Body of pancreas (tissue), 4 donors: Measurements from ENCODE around the gene ATXN10. TPM values are rescaled to one million over a fixed set of nuclear protein-coding genes. Genes with fewer than 3 reads are reported as not detected.

Experiments
- ATAC-seq: fragments of 150-250 bp; one replicate; pipeline ENCODE4 v1.9.1; 2016
- DNase-seq, 4 donors: peaks; one replicate each; pipeline ENCODE4 v3.0.0-alpha.2; 2019
- H3K27ac ChIP-seq, 4 donors: fragments of 200-600 bp; sonication (generic); 1 replicate in 3 of 4; 2 replicates in 1 of 4; pipeline versions ENCODE4 v1.5.1 to v1.6.1; 2016 to 2019; ENCODE audit warnings: mild to moderate bottlenecking in 1 of 4, mixed read lengths in 1 of 4, moderate library complexity in 1 of 4
- H3K27me3 ChIP-seq, 2 donors: fragments of 200-600 bp; sonication (generic); one replicate each; pipeline ENCODE4 v1.6.0; 2016; ENCODE audit warnings: mild to moderate bottlenecking in 1 of 2
- H3K36me3 ChIP-seq, 2 donors: fragments of 200-600 bp; sonication (generic); replicated peaks in 1 of 2; 2 replicates each; pipeline ENCODE4 v1.5.1; 2016; ENCODE audit warnings: low read depth in 2 of 2; ENCODE audit not compliant: insufficient read depth in 1 of 2
- H3K4me1 ChIP-seq: fragments of 200-600 bp; sonication (generic); one replicate; pipeline ENCODE4 v1.6.0; 2016
- H3K4me3 ChIP-seq, 2 donors: fragments of 200-600 bp; sonication (generic); 1 replicate in 1 of 2; 2 replicates in 1 of 2; pipeline ENCODE4 v1.5.1; 2016 to 2019
- H3K9me3 ChIP-seq, 3 donors: fragments of 200-600 bp; sonication (generic); 1 replicate in 2 of 3; 2 replicates in 1 of 3; pipeline ENCODE4 v1.5.1; 2016
- POLR2A ChIP-seq, 3 donors: fragments of 450-650 bp; IDR thresholded peaks; one replicate each; pipeline ENCODE4 v1.6.1; 2016; ENCODE audit warnings: antibody characterized with exemption in 3 of 3, mild to moderate bottlenecking in 2 of 3
- WGBS, 2 donors: methylation state at CpG; one replicate each; pipeline ENCODE4 v1.1.5; 2017; 5-methylcytosine and 5-hydroxymethylcytosine counted together
- intact Hi-C: fragments of 100-400 bp; cut with DNase I; formaldehyde crosslinking; loops from one replicate; pipeline ENCODE4 v1.15.1; 2023
- total RNA-seq, 2 donors: library from RNA; depleted of rRNA; stranded (reverse); fragments of >200 nt; gene quantifications; one replicate each; pipeline ENCODE4 v1.1.0, GENCODE V29; 2016
- TF ChIP-seq, protein P1 (sequence below), 7 experiments: fragments of 450-650 bp in 4 of 7; fragments of 200-600 bp in 3 of 7; sonication (generic) in 3 of 7; IDR thresholded peaks; one replicate each; pipeline ENCODE4 v1.5.1; 2016 to 2019; ENCODE audit warnings: antibody characterized with exemption in 7 of 7

Gene ATXN10
- total RNA-seq, 2 donors from 2014 or later, result 61.6 to 69.8 TPM

DNA sequence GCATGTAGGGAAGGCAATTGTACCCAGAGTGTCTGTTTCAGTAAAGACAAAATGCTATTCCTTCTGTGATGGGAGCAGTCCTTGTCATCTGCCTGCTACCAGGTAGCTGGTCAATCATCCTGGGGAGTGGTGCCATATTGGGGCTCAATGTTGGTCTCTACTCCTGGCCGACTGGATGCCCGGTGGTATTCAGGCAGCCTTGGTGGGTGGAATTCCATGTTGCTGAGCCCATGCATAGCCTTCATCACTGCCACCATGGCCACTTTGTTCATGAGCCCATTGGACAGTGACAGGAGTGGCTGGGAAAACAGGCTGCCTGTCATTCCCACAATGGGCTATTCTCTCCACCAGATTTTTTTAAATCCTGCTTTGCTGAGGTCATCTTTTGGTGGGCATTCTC is 184.3 kb downstream of the ATXN10 start:
- ATAC-seq (no peak), DNase-seq (no peak)
- WGBS, 2 donors, result 97 to 100% methylated on average over 2 of the region's 2 CpGs
- H3K4me1 ChIP-seq, result no peaks in the 10 kb centered on the region
- no peak overlapping the region for H3K4me3 ChIP-seq
- H3K9me3 ChIP-seq, result peaks cover 0 to 4% (median 0%) of the 10 kb centered on the region in 3 donors
- no peaks in the 10 kb centered on the region for H3K36me3 ChIP-seq
- TF ChIP-seq, protein P1, sequence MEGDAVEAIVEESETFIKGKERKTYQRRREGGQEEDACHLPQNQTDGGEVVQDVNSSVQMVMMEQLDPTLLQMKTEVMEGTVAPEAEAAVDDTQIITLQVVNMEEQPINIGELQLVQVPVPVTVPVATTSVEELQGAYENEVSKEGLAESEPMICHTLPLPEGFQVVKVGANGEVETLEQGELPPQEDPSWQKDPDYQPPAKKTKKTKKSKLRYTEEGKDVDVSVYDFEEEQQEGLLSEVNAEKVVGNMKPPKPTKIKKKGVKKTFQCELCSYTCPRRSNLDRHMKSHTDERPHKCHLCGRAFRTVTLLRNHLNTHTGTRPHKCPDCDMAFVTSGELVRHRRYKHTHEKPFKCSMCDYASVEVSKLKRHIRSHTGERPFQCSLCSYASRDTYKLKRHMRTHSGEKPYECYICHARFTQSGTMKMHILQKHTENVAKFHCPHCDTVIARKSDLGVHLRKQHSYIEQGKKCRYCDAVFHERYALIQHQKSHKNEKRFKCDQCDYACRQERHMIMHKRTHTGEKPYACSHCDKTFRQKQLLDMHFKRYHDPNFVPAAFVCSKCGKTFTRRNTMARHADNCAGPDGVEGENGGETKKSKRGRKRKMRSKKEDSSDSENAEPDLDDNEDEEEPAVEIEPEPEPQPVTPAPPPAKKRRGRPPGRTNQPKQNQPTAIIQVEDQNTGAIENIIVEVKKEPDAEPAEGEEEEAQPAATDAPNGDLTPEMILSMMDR (IDR thresholded peaks at IDR 0.05), result no peak
- TF ChIP-seq POLR2A (IDR thresholded peaks at IDR 0.05), result no peak
- no peaks in the 10 kb centered on the region for H3K27me3 ChIP-seq
- no peak overlapping the region for H3K27ac ChIP-seq
- intact Hi-C loops, result no loop called here

GRCh38 chr22:45857519-45857918 is 185.9 kb downstream of the ATXN10 start:
- intact Hi-C loops, result no loop called here
- DNase-seq, result no peak

GRCh38 chr22:45859231-45860161 is 187.9 kb downstream of the ATXN10 start:
- DNase-seq (no peak), ATAC-seq (no peak)
- no peak overlapping the region for H3K27ac ChIP-seq
- 88 to 97% methylated on average over 13 to 27 of the region's 28 CpGs for WGBS, 2 donors
- no peaks in the 10 kb centered on the region for H3K4me1 ChIP-seq
- intact Hi-C loops, result no loop called here
- no peaks in the 10 kb centered on the region for H3K9me3 ChIP-seq
- H3K27me3 ChIP-seq, result no peaks in the 10 kb centered on the region
- TF ChIP-seq POLR2A (IDR thresholded peaks at IDR 0.05), result no peak
- TF ChIP-seq, protein P1 (IDR thresholded peaks at IDR 0.05), result no peak
- no peak overlapping the region for H3K4me3 ChIP-seq
- no peaks in the 10 kb centered on the region for H3K36me3 ChIP-seq

More at GRCh38 chr22:45857519-45857918, 185.9 kb downstream of the ATXN10 start:
- Histone ChIP-seq H3K27ac (no peak overlapping the region), H3K4me1 (no peaks in the 10 kb centered on the region), H3K4me3 (no peak overlapping the region), H3K36me3 (no peaks in the 10 kb centered on the region), H3K27me3 (no peaks in the 10 kb centered on the region), H3K9me3 (peaks cover 0 to 3% (median 0%) of the 10 kb centered on the region in 3 donors)
- TF ChIP-seq POLR2A (IDR thresholded peaks at IDR 0.05), result no peak
- TF ChIP-seq, protein P1 (IDR thresholded peaks at IDR 0.05), result no peak
- 85 to 90% methylated on average over 5 of the region's 5 CpGs for WGBS, 2 donors
- no peak for ATAC-seq

DNA sequence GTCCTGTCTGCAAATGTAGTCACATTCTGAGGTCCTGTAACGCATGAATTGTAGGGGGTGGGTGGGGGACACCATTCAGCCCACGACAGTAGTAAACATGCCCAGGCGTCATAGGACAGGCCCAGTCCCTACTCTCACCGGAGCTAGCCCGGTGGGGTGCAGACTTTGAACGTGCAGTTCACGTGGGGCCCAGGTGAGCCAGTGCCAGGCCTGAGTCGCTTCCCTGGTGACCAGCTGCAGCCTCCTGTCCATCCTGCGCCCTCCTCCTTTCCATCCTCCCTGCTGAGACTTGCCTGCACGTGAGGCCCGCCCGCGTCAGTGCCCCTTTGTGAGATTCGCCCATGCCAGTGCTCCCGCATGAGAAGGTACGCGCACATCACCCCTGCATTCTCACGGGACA is 188.6 kb downstream of the ATXN10 start:
- DNase-seq (no peak), ATAC-seq (no peak)
- Histone ChIP-seq H3K4me1 (no peaks in the 10 kb centered on the region), H3K4me3 (no peak overlapping the region), H3K27me3 (no peaks in the 10 kb centered on the region), H3K9me3 (no peaks in the 10 kb centered on the region), H3K27ac (no peak overlapping the region), H3K36me3 (no peaks in the 10 kb centered on the region)
- TF ChIP-seq POLR2A (IDR thresholded peaks at IDR 0.05), result no peak
- WGBS, 2 donors, result 93 to 98% methylated on average over 14 to 18 of the region's 18 CpGs
- intact Hi-C loops, result no loop called here

GRCh38 chr22:45861259-45861658 is 189.6 kb downstream of the ATXN10 start:
- Histone ChIP-seq H3K9me3 (no peaks in the 10 kb centered on the region), H3K27ac (no peak overlapping the region), H3K4me3 (no peak overlapping the region), H3K27me3 (no peaks in the 10 kb centered on the region), H3K36me3 (no peaks in the 10 kb centered on the region), H3K4me1 (no peaks in the 10 kb centered on the region)
- TF ChIP-seq, protein P1 (IDR thresholded peaks at IDR 0.05), result no peak
- TF ChIP-seq POLR2A (IDR thresholded peaks at IDR 0.05), result no peak
- ATAC-seq (no peak), DNase-seq (no peak)
- intact Hi-C loops, result no loop called here
- 54 to 65% methylated on average over 6 to 8 of the region's 8 CpGs for WGBS, 2 donors
